DOHH2 (cell line): ENCODE measurements around the gene FAM234A.

Experiments
- H3F3A ChIP-seq: fragments of 200-600 bp; sonication (generic), shearing (Covaris generic); 2 replicates; pipeline ENCODE4 v1.6.0; 2016; ENCODE audit warnings: antibody characterized with exemption, mild to moderate bottlenecking; ENCODE audit not compliant: control insufficient read depth, insufficient read depth
- H3K27ac ChIP-seq: fragments of 200-600 bp; sonication (generic); 2 replicates; pipeline ENCODE4 v1.5.1; 2014; ENCODE audit warnings: low read depth, mild to moderate bottlenecking, low read length, moderate library complexity
- H3K27me3 ChIP-seq: fragments of 200-600 bp; sonication (generic); 2 replicates; pipeline ENCODE4 v1.6.1; 2014; ENCODE audit warnings: mild to moderate bottlenecking, low read length, mixed read lengths; ENCODE audit not compliant: control insufficient read depth
- H3K36me3 ChIP-seq: fragments of 200-600 bp; sonication (generic); 2 replicates; pipeline ENCODE4 v1.6.1; 2014; ENCODE audit warnings: mild to moderate bottlenecking, low read length, moderate library complexity, mixed read lengths; ENCODE audit not compliant: control insufficient read depth
- H3K4me1 ChIP-seq: fragments of 200-600 bp; sonication (generic); 2 replicates; pipeline ENCODE4 v1.6.1; 2014; ENCODE audit warnings: mild to moderate bottlenecking, low read length, mixed read lengths; ENCODE audit not compliant: control insufficient read depth
- H3K4me2 ChIP-seq: fragments of 200-600 bp; sonication (generic); 2 replicates; pipeline ENCODE4 v1.6.0; 2014; ENCODE audit warnings: mild to moderate bottlenecking, low read length, moderate library complexity
- H3K4me3 ChIP-seq: fragments of 200-600 bp; sonication (generic); 2 replicates; pipeline ENCODE4 v1.5.1; 2014; ENCODE audit warnings: mild to moderate bottlenecking, low read length, mixed read lengths
- H3K79me2 ChIP-seq: fragments of 200-600 bp; sonication (generic); 2 replicates; pipeline ENCODE4 v1.6.1; 2014; ENCODE audit warnings: mild to moderate bottlenecking, low read length, mixed read lengths; ENCODE audit not compliant: control insufficient read depth
- H3K9me2 ChIP-seq: fragments of 200-600 bp; sonication (generic); replicated peaks from 2 replicates; pipeline ENCODE4 v1.6.1; 2014; ENCODE audit warnings: mild to moderate bottlenecking, low read length, mixed read lengths; ENCODE audit not compliant: control insufficient read depth
- H3K9me3 ChIP-seq: fragments of 200-600 bp; sonication (generic); 2 replicates; pipeline ENCODE4 v1.6.1; 2014; ENCODE audit warnings: antibody characterized with exemption, low read length, mixed read lengths; ENCODE audit not compliant: control insufficient read depth, insufficient read depth
- H4K20me1 ChIP-seq: fragments of 200-600 bp; sonication (generic); 2 replicates; pipeline ENCODE4 v1.6.0; 2014; ENCODE audit warnings: low read depth, mild to moderate bottlenecking, antibody characterized with exemption, low read length, moderate library complexity; ENCODE audit not compliant: control insufficient read depth, insufficient read depth
- CTCF ChIP-seq: fragments of 200-600 bp; sonication (generic); IDR thresholded peaks from one replicate; pipeline ENCODE4 v1.5.1; 2014; ENCODE audit warnings: antibody characterized with exemption, mild to moderate bottlenecking, low read depth, low read length; ENCODE audit not compliant: poor library complexity, severe bottlenecking
- EZH2phosphoT487 ChIP-seq: fragments of 200-600 bp; sonication (generic); IDR thresholded peaks from 2 replicates; pipeline ENCODE4 v1.6.1; 2017; ENCODE audit warnings: borderline replicate concordance, mild to moderate bottlenecking, antibody characterized with exemption, low read length, moderate library complexity, mixed read lengths

Gene FAM234A

GRCh38 chr16:289395-289997 lies 54.9 kb downstream of the FAM234A start:
- H3K9me2 ChIP-seq: no peaks in the 10 kb centered on the region
- no peaks in the 10 kb centered on the region for H3F3A ChIP-seq
- no peak overlapping the region for H3K27ac ChIP-seq
- H3K9me3 ChIP-seq: no peaks in the 10 kb centered on the region
- peaks cover 9% of the 10 kb centered on the region; the same call in 1 of the 2 replicates for H3K36me3 ChIP-seq
- H3K4me1 ChIP-seq: peaks cover 9% of the 10 kb centered on the region
- no peaks in the 10 kb centered on the region for H3K79me2 ChIP-seq
- H3K4me2 ChIP-seq: no peak overlapping the region
- no peak for TF ChIP-seq EZH2phosphoT487
- TF ChIP-seq CTCF: no peak
- no peaks in the 10 kb centered on the region for H3K27me3 ChIP-seq
- H3K4me3 ChIP-seq: no peak overlapping the region
- H4K20me1 ChIP-seq: no peaks in the 10 kb centered on the region

GRCh38 chr16:290015-290680 lies 55.5 kb downstream of the FAM234A start:
- no peak overlapping the region for H3K4me2 ChIP-seq
- no peaks in the 10 kb centered on the region for H3K9me3 ChIP-seq
- H3K9me2 ChIP-seq: no peaks in the 10 kb centered on the region
- no peaks in the 10 kb centered on the region for H3K79me2 ChIP-seq
- H3F3A ChIP-seq: no peaks in the 10 kb centered on the region
- peaks cover 6% of the 10 kb centered on the region for H3K4me1 ChIP-seq
- H4K20me1 ChIP-seq: no peaks in the 10 kb centered on the region
- H3K4me3 ChIP-seq: no peak overlapping the region
- no peak for TF ChIP-seq EZH2phosphoT487
- TF ChIP-seq CTCF: no peak
- H3K27me3 ChIP-seq: no peaks in the 10 kb centered on the region
- H3K36me3 ChIP-seq: peaks cover 9% of the 10 kb centered on the region; the same call in 1 of the 2 replicates
- no peak overlapping the region for H3K27ac ChIP-seq

GRCh38 chr16:290681-291405 lies 56.2 kb downstream of the FAM234A start:
- no peaks in the 10 kb centered on the region for H3K9me3 ChIP-seq
- H3K4me3 ChIP-seq: no peak overlapping the region
- no peaks in the 10 kb centered on the region for H3F3A ChIP-seq
- H3K79me2 ChIP-seq: no peaks in the 10 kb centered on the region
- no peaks in the 10 kb centered on the region for H3K4me1 ChIP-seq
- peaks cover 9% of the 10 kb centered on the region; the same call in 1 of the 2 replicates for H3K36me3 ChIP-seq
- no peaks in the 10 kb centered on the region for H3K9me2 ChIP-seq
- H3K27me3 ChIP-seq: no peaks in the 10 kb centered on the region
- TF ChIP-seq EZH2phosphoT487 (no peak), CTCF (no peak)
- no peaks in the 10 kb centered on the region for H4K20me1 ChIP-seq
- no peak overlapping the region for H3K4me2 ChIP-seq
- no peak overlapping the region for H3K27ac ChIP-seq
